Cardiac fibroblast (primary cell): ENCODE measurements around the gene APOBEC3H.

Source experiments
- DNase-seq, 2 donors: peaks; one replicate each; pipeline versions ENCODE4 v3.0.0 to v3.0.0-alpha.2; 2010; ENCODE audit warnings: low read depth in 2 of 2
- H3K4me3 ChIP-seq, 2 donors: replicated peaks in 1 of 2; 1 replicate in 1 of 2; 2 replicates in 1 of 2; pipeline ENCODE4 v1.5.1; 2011; ENCODE audit warnings: low read depth in 2 of 2, low read length in 2 of 2, mild to moderate bottlenecking in 2 of 2, moderate library complexity in 1 of 2
- CTCF ChIP-seq: IDR thresholded peaks from one replicate; pipeline ENCODE4 v1.5.1; 2011; ENCODE audit warnings: low read depth, mild to moderate bottlenecking, low read length, inconsistent platforms

Gene APOBEC3H

GRCh38 chr22:39134366-39135091 lies 37.5 kb downstream of the APOBEC3H start:
- TF ChIP-seq CTCF: no peak
- no peak overlapping the region for H3K4me3 ChIP-seq
- no peak for DNase-seq

- peak; percentile 39 to 42 for DNase-seq
- TF ChIP-seq CTCF: peak; percentile 50
- H3K4me3 ChIP-seq: no peak overlapping the region
Measured at GRCh38 chr22:39135092-39135896, 38.2 kb downstream of the APOBEC3H start.

- no peak overlapping the region for H3K4me3 ChIP-seq
- no peak for TF ChIP-seq CTCF
- no peak for DNase-seq
Measured at GRCh38 chr22:39136317-39136716, 39.3 kb downstream of the APOBEC3H start.

- TF ChIP-seq CTCF: no peak
- DNase-seq: no peak
- no peak overlapping the region for H3K4me3 ChIP-seq
Measured at GRCh38 chr22:39138357-39138997, 41.4 kb downstream of the APOBEC3H start.

GRCh38 chr22:39139933-39140332 lies 42.9 kb downstream of the APOBEC3H start:
- no peak overlapping the region for H3K4me3 ChIP-seq
- no peak for TF ChIP-seq CTCF
- DNase-seq: no peak

GRCh38 chr22:39142088-39142680 lies 45.1 kb downstream of the APOBEC3H start:
- H3K4me3 ChIP-seq: no peak overlapping the region
- no peak for DNase-seq
- TF ChIP-seq CTCF: no peak
